ENCODE measurements around the gene ANAPC1.
"Not testable (repeated sequence)": the region's sequence is repeated elsewhere in the genome, so short reads cannot be mapped to it uniquely, and the experiment has no call there.

- TF ChIP-seq, protein P1, sequence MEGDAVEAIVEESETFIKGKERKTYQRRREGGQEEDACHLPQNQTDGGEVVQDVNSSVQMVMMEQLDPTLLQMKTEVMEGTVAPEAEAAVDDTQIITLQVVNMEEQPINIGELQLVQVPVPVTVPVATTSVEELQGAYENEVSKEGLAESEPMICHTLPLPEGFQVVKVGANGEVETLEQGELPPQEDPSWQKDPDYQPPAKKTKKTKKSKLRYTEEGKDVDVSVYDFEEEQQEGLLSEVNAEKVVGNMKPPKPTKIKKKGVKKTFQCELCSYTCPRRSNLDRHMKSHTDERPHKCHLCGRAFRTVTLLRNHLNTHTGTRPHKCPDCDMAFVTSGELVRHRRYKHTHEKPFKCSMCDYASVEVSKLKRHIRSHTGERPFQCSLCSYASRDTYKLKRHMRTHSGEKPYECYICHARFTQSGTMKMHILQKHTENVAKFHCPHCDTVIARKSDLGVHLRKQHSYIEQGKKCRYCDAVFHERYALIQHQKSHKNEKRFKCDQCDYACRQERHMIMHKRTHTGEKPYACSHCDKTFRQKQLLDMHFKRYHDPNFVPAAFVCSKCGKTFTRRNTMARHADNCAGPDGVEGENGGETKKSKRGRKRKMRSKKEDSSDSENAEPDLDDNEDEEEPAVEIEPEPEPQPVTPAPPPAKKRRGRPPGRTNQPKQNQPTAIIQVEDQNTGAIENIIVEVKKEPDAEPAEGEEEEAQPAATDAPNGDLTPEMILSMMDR (IDR thresholded peaks at IDR 0.05): not testable (repeated sequence)
- TF ChIP-seq EP300, POLR2AphosphoS5, POLR2A (IDR thresholded peaks at IDR 0.05): not testable (repeated sequence)
These were observed 99.9 kb downstream of the ANAPC1 start for GRCh38 chr2:111784081-111784480.
